Neural crest cell (in vitro differentiated cells): ENCODE measurements around the gene CHST11. TPM values are rescaled to one million over a fixed set of nuclear protein-coding genes. Genes with fewer than 3 reads are reported as not detected.

Source experiments
- DNase-seq: peaks from one replicate; pipeline ENCODE4 v3.0.0; 2021; ENCODE audit warnings: low read depth, mixed read lengths, low spot score
- H3K27ac Mint-ChIP-seq: one replicate; pipeline ENCODE4 v1.8.0; 2021; ENCODE audit warnings: mild to moderate bottlenecking, mixed read lengths; ENCODE audit not compliant: unreplicated experiment
- H3K27me3 Mint-ChIP-seq: 2 replicates; pipeline ENCODE4 v1.8.0; 2021; ENCODE audit warnings: low read depth, mild to moderate bottlenecking, mixed read lengths
- H3K36me3 Mint-ChIP-seq: 2 replicates; pipeline ENCODE4 v1.8.0; 2021; ENCODE audit warnings: low read depth, mild to moderate bottlenecking, mixed read lengths
- H3K4me1 Mint-ChIP-seq: 2 replicates; pipeline ENCODE4 v1.8.0; 2021; ENCODE audit warnings: mixed read lengths
- H3K4me3 Mint-ChIP-seq: one replicate; pipeline ENCODE4 v1.8.0; 2021; ENCODE audit warnings: mild to moderate bottlenecking, mixed read lengths
- H3K9me3 Mint-ChIP-seq: 2 replicates; pipeline ENCODE4 v1.8.0; 2021; ENCODE audit warnings: mixed read lengths
- total RNA-seq: library from RNA; stranded (reverse); gene quantifications from 2 replicates; pipeline ENCODE4 v1.2.1, GENCODE V29; 2021
- TF ChIP-seq, protein P1 (sequence below): fragments of 200-600 bp; sonication (generic); conservative IDR thresholded peaks from 2 replicates; pipeline ENCODE4 v1.5.0; 2021; ENCODE audit warnings: antibody characterized with exemption, mild to moderate bottlenecking

Gene CHST11
- total RNA-seq, 1 donor from 2014 or later = 10.0 TPM

DNA sequence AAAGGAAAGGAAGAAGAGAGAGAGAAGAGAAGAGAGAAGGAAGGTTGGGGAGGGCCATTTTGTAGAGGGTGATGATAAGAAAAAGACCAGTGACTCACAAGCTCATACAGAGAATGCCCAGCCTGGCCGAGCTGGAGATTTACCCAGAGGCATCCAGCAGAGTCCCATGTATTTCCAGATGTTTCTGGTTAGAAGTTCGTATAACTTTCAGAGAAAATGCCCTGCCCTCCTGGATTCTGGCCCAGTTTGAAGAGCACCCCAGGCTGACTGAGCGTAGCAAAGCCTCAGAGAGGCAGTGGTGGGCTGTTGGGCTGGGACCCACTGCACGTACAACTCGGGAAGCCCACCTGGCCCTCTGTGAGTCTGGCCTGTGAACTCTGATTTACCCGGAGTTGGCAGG, 279.6 kb downstream of the CHST11 start:
- TF ChIP-seq, protein P1, sequence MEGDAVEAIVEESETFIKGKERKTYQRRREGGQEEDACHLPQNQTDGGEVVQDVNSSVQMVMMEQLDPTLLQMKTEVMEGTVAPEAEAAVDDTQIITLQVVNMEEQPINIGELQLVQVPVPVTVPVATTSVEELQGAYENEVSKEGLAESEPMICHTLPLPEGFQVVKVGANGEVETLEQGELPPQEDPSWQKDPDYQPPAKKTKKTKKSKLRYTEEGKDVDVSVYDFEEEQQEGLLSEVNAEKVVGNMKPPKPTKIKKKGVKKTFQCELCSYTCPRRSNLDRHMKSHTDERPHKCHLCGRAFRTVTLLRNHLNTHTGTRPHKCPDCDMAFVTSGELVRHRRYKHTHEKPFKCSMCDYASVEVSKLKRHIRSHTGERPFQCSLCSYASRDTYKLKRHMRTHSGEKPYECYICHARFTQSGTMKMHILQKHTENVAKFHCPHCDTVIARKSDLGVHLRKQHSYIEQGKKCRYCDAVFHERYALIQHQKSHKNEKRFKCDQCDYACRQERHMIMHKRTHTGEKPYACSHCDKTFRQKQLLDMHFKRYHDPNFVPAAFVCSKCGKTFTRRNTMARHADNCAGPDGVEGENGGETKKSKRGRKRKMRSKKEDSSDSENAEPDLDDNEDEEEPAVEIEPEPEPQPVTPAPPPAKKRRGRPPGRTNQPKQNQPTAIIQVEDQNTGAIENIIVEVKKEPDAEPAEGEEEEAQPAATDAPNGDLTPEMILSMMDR = no peak
- Mint-ChIP-seq H3K27me3 (no peaks in the 10 kb centered on the region), H3K4me1 (peaks cover 62% of the 10 kb centered on the region)

DNA sequence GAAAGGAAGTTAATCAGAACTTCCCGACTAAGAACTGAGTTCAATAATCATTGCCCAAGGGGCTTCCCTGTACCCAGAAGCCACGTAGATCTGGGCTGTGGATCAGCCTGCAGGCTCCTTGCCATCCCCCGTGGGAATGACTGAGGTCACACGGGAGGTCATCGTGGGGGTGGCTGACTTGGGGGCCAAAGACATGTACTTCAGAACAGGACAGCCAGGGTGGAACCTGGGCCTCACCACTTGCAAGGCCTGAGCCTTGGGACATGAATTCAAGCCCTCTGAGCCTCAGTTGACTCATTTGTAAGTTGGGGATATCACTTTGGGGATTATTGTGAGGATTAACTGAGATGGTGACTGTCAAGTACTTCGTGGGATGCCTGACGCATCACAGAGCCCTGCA, 280.4 kb downstream of the CHST11 start:
- Mint-ChIP-seq H3K4me3 (peak overlapping the region; percentile 49), H3K9me3 (no peaks in the 10 kb centered on the region), H3K4me1 (peaks cover 69% of the 10 kb centered on the region), H3K36me3 (no peaks in the 10 kb centered on the region), H3K27me3 (no peaks in the 10 kb centered on the region), H3K27ac (peak overlapping the region; percentile 94)
- TF ChIP-seq, protein P1 = no peak
- DNase-seq = no peak

More for the DNA sequence above, 279.6 kb downstream of the CHST11 start:
- DNase-seq = no peak
- Mint-ChIP-seq H3K36me3 (no peaks in the 10 kb centered on the region), H3K27ac (peak overlapping the region; percentile 81), H3K4me3 (no peak overlapping the region), H3K9me3 (no peaks in the 10 kb centered on the region)

DNA sequence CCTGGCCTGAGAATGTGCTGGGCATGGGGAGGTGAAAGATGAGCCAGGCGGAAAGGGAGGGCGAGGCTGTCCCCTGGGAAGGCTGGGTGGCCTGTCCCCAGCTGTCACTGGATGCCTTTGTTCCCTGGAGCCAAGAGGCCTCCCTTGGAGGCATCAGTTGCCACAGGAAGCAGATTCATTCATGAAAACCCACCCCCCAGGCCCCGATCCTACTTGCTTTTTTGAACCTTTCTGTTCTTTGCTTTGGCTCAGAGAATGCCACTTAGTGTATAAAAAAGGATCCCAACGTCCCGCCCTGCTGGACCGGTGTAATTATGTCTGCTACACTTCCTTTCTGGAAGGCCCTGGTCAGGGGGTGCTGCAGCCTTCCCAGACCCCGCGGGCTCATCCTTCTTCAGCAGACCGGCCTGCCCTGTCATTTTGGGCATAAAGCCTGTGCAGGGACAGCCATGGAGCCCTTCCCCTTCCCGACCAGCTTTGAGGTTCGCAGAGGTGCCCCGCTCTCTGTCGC, 281.1 kb downstream of the CHST11 start:
- Mint-ChIP-seq H3K4me3 (peak overlapping the region; percentile 49), H3K27ac (peak overlapping the region; percentile 94), H3K4me1 (peaks cover 75% of the 10 kb centered on the region), H3K36me3 (no peaks in the 10 kb centered on the region), H3K9me3 (no peaks in the 10 kb centered on the region), H3K27me3 (no peaks in the 10 kb centered on the region)
- peak; percentile 18 for DNase-seq
- TF ChIP-seq, protein P1 = no peak

DNA sequence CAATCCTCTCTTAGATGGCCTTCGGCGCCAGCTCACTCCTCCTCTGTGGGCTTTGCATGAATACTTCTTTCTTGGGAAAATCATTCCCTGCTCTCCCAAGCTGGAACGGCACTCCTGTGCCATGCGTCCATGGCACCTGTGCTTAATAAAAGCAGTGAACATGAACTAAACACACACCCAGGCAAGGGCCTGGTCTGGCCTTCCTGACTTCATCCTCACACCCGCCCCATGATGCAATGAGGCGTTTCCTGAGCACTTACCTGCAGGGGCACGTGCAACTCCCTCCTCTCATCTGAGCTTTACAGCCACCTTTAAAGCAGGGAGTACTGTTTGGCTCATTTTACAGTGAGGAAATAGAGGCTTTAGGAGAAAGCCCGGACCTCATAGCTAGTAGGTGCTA, 281.6 kb downstream of the CHST11 start:
- TF ChIP-seq, protein P1 = no peak
- H3K27me3 Mint-ChIP-seq = no peaks in the 10 kb centered on the region
- DNase-seq = no peak
- H3K4me3 Mint-ChIP-seq = peak overlapping the region; percentile 49
- H3K9me3 Mint-ChIP-seq = no peaks in the 10 kb centered on the region
- peak overlapping the region; percentile 94 for H3K27ac Mint-ChIP-seq
- no peaks in the 10 kb centered on the region for H3K36me3 Mint-ChIP-seq
- H3K4me1 Mint-ChIP-seq = peaks cover 79% of the 10 kb centered on the region

DNA sequence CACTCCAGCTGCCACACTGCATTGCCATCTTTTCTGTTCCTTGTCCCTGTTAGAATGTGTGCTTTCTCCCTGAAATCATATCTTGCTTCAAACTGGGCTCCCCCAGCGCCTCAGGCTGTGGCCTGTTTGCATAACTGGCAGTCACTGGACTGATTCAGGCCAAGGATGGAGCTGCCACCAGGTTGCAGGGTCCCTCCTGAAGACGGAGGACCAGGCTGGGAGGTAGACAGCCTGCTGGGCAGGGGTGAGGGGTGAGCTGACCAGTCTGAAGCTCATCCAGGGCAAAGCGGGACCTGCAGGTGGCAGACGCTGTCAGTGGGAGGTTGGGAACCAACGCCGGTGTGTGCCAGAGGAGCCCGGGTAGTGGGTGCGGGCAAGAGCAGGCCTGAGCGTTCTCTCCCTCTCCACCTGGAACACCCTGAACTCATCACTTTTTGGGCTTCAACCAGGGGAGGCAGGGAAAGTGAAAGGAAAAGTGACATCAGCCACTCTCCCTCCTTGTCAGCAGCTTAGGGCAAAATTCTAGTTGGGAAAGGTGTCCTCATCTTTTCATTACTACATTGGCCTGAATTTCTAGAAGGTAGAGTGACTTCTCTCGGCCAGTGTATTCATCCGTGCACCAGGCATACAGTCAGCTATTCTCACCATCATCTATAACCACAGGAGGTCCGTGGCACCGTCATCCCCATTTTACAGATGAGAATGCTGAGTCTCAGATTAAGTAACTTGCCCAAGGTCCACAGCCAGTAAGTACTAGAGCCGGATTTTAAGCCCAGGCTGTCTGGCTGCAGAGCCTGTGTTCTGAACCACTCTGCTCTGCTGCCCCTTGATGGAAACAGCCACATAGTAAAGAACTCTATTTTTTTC, 282.3 kb downstream of the CHST11 start:
- no peak for DNase-seq
- TF ChIP-seq, protein P1 = no peak
- Mint-ChIP-seq H3K27me3 (no peaks in the 10 kb centered on the region), H3K9me3 (no peaks in the 10 kb centered on the region), H3K4me1 (peaks cover 79% of the 10 kb centered on the region), H3K36me3 (no peaks in the 10 kb centered on the region), H3K4me3 (no peak overlapping the region), H3K27ac (no peak overlapping the region)
